Large intestine (tissue), 3 donors: Measurements from ENCODE around the gene WASHC2C. TPM values are rescaled to one million over a fixed set of nuclear protein-coding genes. Genes with fewer than 3 reads are reported as not detected.
"Not testable (repeated sequence)": the region's sequence is repeated elsewhere in the genome, so short reads cannot be mapped to it uniquely, and the experiment has no call there.

ENCODE experiments used
- DNase-seq, 2 donors: peaks; one replicate each; pipeline versions ENCODE4 v3.0.0 to v3.0.0-alpha.2; 2013
- H3K27ac ChIP-seq: one replicate; pipeline ENCODE4 v1.5.1; 2013; ENCODE audit warnings: low read length
- H3K27me3 ChIP-seq: 2 replicates; pipeline ENCODE4 v1.6.1; 2013; ENCODE audit warnings: low read length; ENCODE audit not compliant: control insufficient read depth, insufficient read depth
- H3K36me3 ChIP-seq: 2 replicates; pipeline ENCODE4 v1.6.1; 2013; ENCODE audit warnings: low read length; ENCODE audit not compliant: control insufficient read depth, insufficient read depth
- H3K4me1 ChIP-seq: one replicate; pipeline ENCODE4 v1.6.1; 2013; ENCODE audit warnings: low read length; ENCODE audit not compliant: control insufficient read depth, insufficient read depth
- H3K4me3 ChIP-seq: one replicate; pipeline ENCODE4 v1.5.1; 2013; ENCODE audit warnings: low read length
- H3K9me3 ChIP-seq: one replicate; pipeline ENCODE4 v1.6.1; 2013; ENCODE audit warnings: mild to moderate bottlenecking, low read depth, low read length, moderate library complexity; ENCODE audit not compliant: control insufficient read depth
- WGBS: methylation state at CpG from one replicate; pipeline ENCODE4 v1.1.5; 2013; ENCODE audit warnings: low lambda C conversion rate; ENCODE audit not compliant: insufficient coverage; 5-methylcytosine and 5-hydroxymethylcytosine counted together
- polyA plus RNA-seq: library from polyadenylated mRNA; unstranded; fragments of 120-200 nt; gene quantifications from one replicate; pipeline ENCODE4 v1.2.1, GENCODE V29; 2013

WASHC2C gene
- polyA plus RNA-seq, 1 donor, result 58.4 TPM

GRCh38 chr10:45734867-45735266 is 7.8 kb downstream of the WASHC2C start:
- H3K4me3 ChIP-seq, H3K36me3 ChIP-seq, H3K27ac ChIP-seq, H3K27me3 ChIP-seq, H3K9me3 ChIP-seq, H3K4me1 ChIP-seq, DNase-seq: not testable (repeated sequence)
- no CpG with 5 or more reads among the region's 1 CpG for WGBS

DNA sequence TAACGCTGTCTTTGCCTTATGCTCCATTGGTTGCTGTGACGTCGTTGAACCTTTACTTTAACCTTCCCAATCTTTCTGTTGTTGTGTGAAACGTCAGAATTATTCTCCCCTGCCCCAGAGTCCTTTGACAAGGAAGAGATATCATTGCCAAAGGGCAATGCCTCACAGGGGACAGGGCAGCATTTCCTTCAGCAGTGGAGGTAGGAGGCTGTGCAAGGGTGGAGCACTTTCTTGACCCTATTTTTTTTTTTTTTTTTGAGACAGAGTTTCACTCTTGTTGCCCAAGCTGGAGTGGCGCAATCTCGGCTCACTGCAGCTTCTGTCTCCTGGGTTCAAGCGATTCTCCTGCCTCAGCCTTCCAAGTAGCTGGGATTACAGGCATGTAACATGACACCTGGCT is 14.5 kb downstream of the WASHC2C start:
- H3K27ac ChIP-seq, H3K4me1 ChIP-seq, H3K4me3 ChIP-seq, H3K9me3 ChIP-seq, H3K36me3 ChIP-seq, DNase-seq, H3K27me3 ChIP-seq: not testable (repeated sequence)
- WGBS, result no CpG with 5 or more reads among the region's 7 CpGs

DNA sequence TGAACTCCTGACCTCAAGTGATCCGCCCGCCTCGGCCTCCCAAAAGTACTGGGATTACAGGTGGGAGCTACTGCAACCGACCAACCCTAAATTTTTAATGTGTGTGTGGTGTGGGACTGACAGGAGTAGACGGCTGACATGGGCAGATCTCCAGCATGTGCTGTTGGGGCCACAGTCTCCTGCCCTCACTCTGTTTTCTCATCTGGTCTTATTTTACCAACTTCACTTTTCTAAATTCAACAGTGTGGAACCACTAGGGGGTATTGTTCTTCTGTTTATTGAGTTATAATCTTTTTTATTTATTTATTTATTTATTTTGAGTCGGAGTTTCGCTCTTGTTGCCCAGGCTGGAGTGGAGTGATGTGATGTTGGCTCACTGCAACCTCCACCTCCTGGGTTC is 14.9 kb downstream of the WASHC2C start:
- not testable (repeated sequence) for H3K27me3 ChIP-seq, H3K4me1 ChIP-seq
- WGBS, result no CpG with 5 or more reads among the region's 7 CpGs

GRCh38 chr10:45751141-45751540 is 24.1 kb downstream of the WASHC2C start:
- not testable (repeated sequence) for H3K9me3 ChIP-seq, H3K27me3 ChIP-seq, H3K4me1 ChIP-seq, DNase-seq, H3K27ac ChIP-seq, H3K4me3 ChIP-seq, H3K36me3 ChIP-seq
- WGBS, result no CpG with 5 or more reads among the region's 4 CpGs

More for the DNA sequence above, 14.9 kb downstream of the WASHC2C start:
- not testable (repeated sequence) for H3K4me3 ChIP-seq, H3K36me3 ChIP-seq, H3K27ac ChIP-seq, DNase-seq, H3K9me3 ChIP-seq

DNA sequence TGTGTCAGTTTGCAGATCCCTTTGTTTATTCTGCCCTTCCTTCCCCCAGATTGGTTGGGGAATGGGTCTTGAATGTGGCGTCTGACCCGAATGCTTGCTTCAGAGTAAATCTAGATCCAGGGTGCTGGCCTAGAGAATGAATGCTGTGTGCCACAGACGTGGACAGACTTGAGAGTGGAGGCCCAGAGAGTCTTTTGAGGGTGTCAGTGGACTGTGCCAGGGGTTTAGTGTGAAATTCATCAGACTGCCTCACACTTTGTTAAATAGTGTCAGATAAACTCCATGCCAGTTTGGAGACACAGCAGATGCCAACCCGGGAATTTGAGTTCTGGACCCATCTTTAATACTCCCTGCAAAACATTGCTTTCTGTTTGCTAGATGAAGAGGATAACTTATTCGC is 25.1 kb downstream of the WASHC2C start:
- not testable (repeated sequence) for H3K9me3 ChIP-seq, H3K27me3 ChIP-seq, DNase-seq, H3K4me3 ChIP-seq, H3K4me1 ChIP-seq, H3K36me3 ChIP-seq, H3K27ac ChIP-seq
- no CpG with 5 or more reads among the region's 5 CpGs for WGBS

GRCh38 chr10:45753979-45754495 is 27.0 kb downstream of the WASHC2C start:
- H3K27ac ChIP-seq, H3K9me3 ChIP-seq, H3K36me3 ChIP-seq, DNase-seq, H3K4me1 ChIP-seq, H3K27me3 ChIP-seq, H3K4me3 ChIP-seq: not testable (repeated sequence)
- no CpG with 5 or more reads among the region's 7 CpGs for WGBS

GRCh38 chr10:45755083-45755482 is 28.0 kb downstream of the WASHC2C start:
- WGBS, result no CpG with 5 or more reads among the region's 5 CpGs

GRCh38 chr10:45756065-45756464 is 29.0 kb downstream of the WASHC2C start:
- not testable (repeated sequence) for H3K9me3 ChIP-seq, H3K27ac ChIP-seq, H3K27me3 ChIP-seq, H3K36me3 ChIP-seq, DNase-seq, H3K4me1 ChIP-seq, H3K4me3 ChIP-seq
- no CpG with 5 or more reads among the region's 3 CpGs for WGBS

More at GRCh38 chr10:45755083-45755482, 28.0 kb downstream of the WASHC2C start:
- H3K27me3 ChIP-seq, DNase-seq, H3K36me3 ChIP-seq, H3K4me3 ChIP-seq, H3K27ac ChIP-seq, H3K9me3 ChIP-seq, H3K4me1 ChIP-seq: not testable (repeated sequence)

DNA sequence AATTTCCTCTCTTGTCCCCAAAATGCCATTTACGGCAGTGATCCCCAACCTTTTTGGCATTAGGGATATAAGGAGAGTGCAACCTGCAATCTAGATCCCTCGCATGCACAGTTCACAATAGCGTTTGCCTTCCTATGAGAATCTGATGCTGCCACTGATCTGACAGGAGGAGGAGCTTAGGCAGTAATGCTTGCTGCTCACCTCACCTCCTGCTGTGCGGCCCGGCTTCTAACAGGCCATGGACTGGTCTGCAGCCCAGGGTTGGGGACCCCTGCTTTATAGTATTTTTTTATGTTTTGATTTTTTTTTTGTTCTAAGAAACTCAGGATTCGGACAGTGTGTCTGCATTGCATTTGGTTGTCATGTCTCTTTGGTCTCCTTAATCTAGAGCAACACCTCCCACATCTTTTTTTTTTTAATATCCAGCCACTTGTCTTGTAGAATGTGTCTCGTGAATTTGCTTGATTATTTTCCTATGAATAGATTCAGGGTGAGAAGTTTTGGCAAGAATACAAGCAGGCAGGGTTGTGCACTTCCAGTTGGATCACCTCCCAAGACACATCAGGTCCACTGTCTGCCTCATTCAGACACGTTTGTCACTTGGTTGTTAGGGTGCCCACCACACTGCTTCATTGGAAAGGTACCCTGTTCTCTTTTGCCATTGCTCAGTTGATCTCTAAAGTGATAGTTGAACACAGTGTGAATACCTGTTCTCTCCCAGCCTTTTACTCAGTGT is 30.8 kb downstream of the WASHC2C start:
- not testable (repeated sequence) for H3K36me3 ChIP-seq, H3K27me3 ChIP-seq, H3K4me3 ChIP-seq, H3K27ac ChIP-seq, H3K4me1 ChIP-seq, DNase-seq, H3K9me3 ChIP-seq
- WGBS, result 83% methylated on average over 1 of the region's 8 CpGs

DNA sequence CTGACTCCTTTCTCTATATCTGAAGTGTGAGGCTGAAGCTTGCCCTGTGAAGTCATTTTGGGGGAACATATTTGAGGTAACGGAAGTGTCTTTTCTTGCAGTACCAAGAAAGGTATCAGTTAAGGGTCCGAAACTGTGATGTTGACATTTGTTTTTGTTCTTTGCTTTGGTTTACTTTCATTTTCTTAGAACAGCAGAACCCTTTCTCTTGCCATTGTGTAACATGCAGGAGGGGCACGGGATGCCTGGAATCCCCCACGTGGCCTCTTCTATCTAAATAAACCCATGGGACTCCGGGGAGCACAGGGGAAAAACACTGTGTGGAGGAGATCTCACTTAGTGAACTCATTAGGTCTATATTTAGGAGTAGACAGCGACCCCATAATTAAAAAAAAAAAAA is 34.6 kb downstream of the WASHC2C start:
- H3K27me3 ChIP-seq, H3K4me3 ChIP-seq, H3K36me3 ChIP-seq, DNase-seq, H3K9me3 ChIP-seq, H3K4me1 ChIP-seq, H3K27ac ChIP-seq: not testable (repeated sequence)
- no CpG with 5 or more reads among the region's 6 CpGs for WGBS

DNA sequence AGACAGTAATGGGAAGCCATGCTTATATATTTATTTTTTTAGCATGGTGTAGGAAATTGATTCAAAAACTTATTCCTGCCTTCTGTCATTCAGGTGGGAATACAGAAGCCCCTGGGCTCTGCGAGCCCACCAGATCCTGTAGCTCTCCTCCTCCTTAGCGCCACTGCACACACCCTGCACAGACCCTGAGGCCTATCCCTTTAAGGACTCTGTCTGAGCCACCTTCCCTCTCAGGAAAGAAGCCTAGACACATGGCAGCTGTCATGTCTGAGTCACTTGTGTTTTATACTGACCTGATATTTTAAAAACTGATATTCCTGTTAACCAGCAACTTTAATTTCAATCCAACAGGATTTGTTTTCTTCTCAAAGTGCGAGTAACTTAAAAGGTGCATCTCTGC is 36.0 kb downstream of the WASHC2C start:
- H3K27me3 ChIP-seq, H3K4me1 ChIP-seq, H3K36me3 ChIP-seq, H3K4me3 ChIP-seq, H3K9me3 ChIP-seq, DNase-seq, H3K27ac ChIP-seq: not testable (repeated sequence)
- WGBS, result no CpG with 5 or more reads among the region's 3 CpGs
